SK-N-SH treated with all-trans-retinoic acid at 6 μM for 48 hours (cell line): ENCODE results near the gene DACT3.

Experiments
- ATAC-seq: fragments of 200-7000 bp; cut with Tn5 transposase; 3 replicates; pipeline ENCODE4 v1.9.1; 2020; ENCODE audit warnings: mild to moderate bottlenecking, moderate library complexity
- BACH2 ChIP-seq: fragments of 250-450 bp; sonication (Bioruptor Pico); IDR thresholded peaks from 2 replicates; pipeline ENCODE4 v1.9.0; 2021; ENCODE audit warnings: mild to moderate bottlenecking, borderline replicate concordance
- CREB5 ChIP-seq: fragments of 250-450 bp; sonication (Bioruptor Pico); IDR thresholded peaks from 2 replicates; pipeline ENCODE4 v1.5.1; 2020; ENCODE audit warnings: low read depth, mild to moderate bottlenecking, moderate library complexity
- CSDC2 ChIP-seq: fragments of 250-450 bp; sonication (Bioruptor Pico); IDR thresholded peaks from 2 replicates; pipeline ENCODE4 v1.5.0; 2020; ENCODE audit warnings: mild to moderate bottlenecking, moderate library complexity
- CSRNP3 ChIP-seq: fragments of 250-450 bp; sonication (Bioruptor Pico); IDR thresholded peaks from 2 replicates; pipeline ENCODE4 v1.5.1; 2021; ENCODE audit warnings: mild to moderate bottlenecking, moderate library complexity
- ESRRG ChIP-seq: fragments of 250-450 bp; sonication (Bioruptor Pico); IDR thresholded peaks from 2 replicates; pipeline ENCODE4 v1.6.1; 2021; ENCODE audit warnings: mild to moderate bottlenecking
- GLIS3 ChIP-seq: fragments of 250-450 bp; sonication (Bioruptor Pico); IDR thresholded peaks from 2 replicates; pipeline ENCODE4 v1.5.0; 2020; ENCODE audit warnings: mild to moderate bottlenecking, moderate library complexity
- ISL1 ChIP-seq: fragments of 250-450 bp; sonication (Bioruptor Pico); IDR thresholded peaks from 2 replicates; pipeline ENCODE4 v2.1.2; 2022; ENCODE audit warnings: mild to moderate bottlenecking, moderate library complexity
- OSR1 ChIP-seq: fragments of 250-450 bp; sonication (Bioruptor Pico); IDR thresholded peaks from 2 replicates; pipeline ENCODE4 v1.8.0; 2022; ENCODE audit warnings: moderate library complexity, mild to moderate bottlenecking, inconsistent platforms
- RARB ChIP-seq: fragments of 250-450 bp; sonication (Bioruptor Pico); IDR thresholded peaks from 2 replicates; pipeline ENCODE4 v1.8.0; 2021; ENCODE audit warnings: mild to moderate bottlenecking, moderate library complexity
- TCF4 ChIP-seq: fragments of 250-450 bp; sonication (Bioruptor Pico); IDR thresholded peaks from 2 replicates; pipeline ENCODE4 v1.8.0; 2021; ENCODE audit warnings: mild to moderate bottlenecking, moderate library complexity, borderline replicate concordance
- TOX ChIP-seq: fragments of 250-450 bp; sonication (Bioruptor Pico); IDR thresholded peaks from 2 replicates; pipeline ENCODE4 v1.8.0; 2021; ENCODE audit warnings: mild to moderate bottlenecking, moderate library complexity, borderline replicate concordance
- ZC3H10 ChIP-seq: fragments of 250-450 bp; sonication (Bioruptor Pico); IDR thresholded peaks from 2 replicates; pipeline ENCODE4 v1.5.1; 2021; ENCODE audit warnings: mild to moderate bottlenecking, moderate library complexity
- ZFP3 ChIP-seq: fragments of 250-450 bp; sonication (Bioruptor Pico); IDR thresholded peaks from 2 replicates; pipeline ENCODE4 v1.5.0; 2020; ENCODE audit warnings: mild to moderate bottlenecking, moderate library complexity
- ZFP30 ChIP-seq: fragments of 450-650 bp; formaldehyde crosslinking; IDR thresholded peaks from 2 replicates; pipeline ENCODE4 v1.5.0; 2022; ENCODE audit warnings: mild to moderate bottlenecking, moderate library complexity
- ZNF70 ChIP-seq: fragments of 450-650 bp; formaldehyde crosslinking; IDR thresholded peaks from 2 replicates; pipeline ENCODE4 v1.5.0; 2020; ENCODE audit warnings: mild to moderate bottlenecking, moderate library complexity
- ZNF8 ChIP-seq: fragments of 450-650 bp; formaldehyde crosslinking; IDR thresholded peaks from 2 replicates; pipeline ENCODE4 v1.5.0; 2020; ENCODE audit warnings: mild to moderate bottlenecking, moderate library complexity
- TF ChIP-seq, protein P1 (sequence below): fragments of 250-450 bp; sonication (Bioruptor Pico); IDR thresholded peaks from 2 replicates; pipeline ENCODE4 v1.8.0; 2020; ENCODE audit warnings: mild to moderate bottlenecking, moderate library complexity, borderline replicate concordance
- TF ChIP-seq, protein P2 (sequence below): fragments of 250-450 bp; sonication (Bioruptor Pico); IDR thresholded peaks from 2 replicates; pipeline ENCODE4 v1.5.0; 2020; ENCODE audit warnings: mild to moderate bottlenecking, moderate library complexity

DACT3 gene

DNA sequence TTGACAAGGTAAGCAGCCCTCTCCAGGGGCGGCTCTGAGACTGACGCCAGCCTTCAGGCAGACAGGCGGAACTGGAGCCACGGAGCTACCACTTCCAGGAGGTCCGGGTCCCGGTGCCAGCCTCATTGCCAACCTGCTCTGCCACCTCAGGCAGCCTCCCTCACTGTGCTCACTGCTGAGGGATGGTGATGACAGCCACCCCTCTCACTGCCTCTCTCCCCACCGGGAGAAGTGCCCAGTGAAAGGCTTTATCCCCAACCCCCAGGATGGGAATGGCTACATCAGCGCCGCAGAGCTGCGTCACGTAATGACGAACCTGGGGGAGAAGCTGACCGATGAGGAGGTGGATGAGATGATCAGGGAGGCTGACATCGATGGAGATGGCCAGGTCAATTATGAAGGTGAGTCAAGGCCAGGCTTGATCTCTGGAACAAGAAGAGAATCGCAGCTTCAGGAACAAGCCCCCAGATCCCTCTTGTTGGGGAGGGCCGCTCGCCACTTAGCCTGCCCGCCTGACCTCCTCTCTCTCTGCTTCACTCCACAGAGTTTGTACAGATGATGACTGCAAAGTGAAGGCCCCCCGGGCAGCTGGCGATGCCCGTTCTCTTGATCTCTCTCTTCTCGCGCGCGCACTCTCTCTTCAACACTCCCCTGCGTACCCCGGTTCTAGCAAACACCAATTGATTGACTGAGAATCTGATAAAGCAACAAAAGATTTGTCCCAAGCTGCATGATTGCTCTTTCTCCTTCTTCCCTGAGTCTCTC lies 52.2 kb downstream of the DACT3 start:
- TF ChIP-seq ZNF70 (CRISPR knock-in tag) = no peak
- no peak for TF ChIP-seq ZFP30 (CRISPR knock-in tag)
- no peak for TF ChIP-seq ISL1 (CRISPR knock-in tag)
- TF ChIP-seq BACH2 = no peak
- TF ChIP-seq, protein P1, sequence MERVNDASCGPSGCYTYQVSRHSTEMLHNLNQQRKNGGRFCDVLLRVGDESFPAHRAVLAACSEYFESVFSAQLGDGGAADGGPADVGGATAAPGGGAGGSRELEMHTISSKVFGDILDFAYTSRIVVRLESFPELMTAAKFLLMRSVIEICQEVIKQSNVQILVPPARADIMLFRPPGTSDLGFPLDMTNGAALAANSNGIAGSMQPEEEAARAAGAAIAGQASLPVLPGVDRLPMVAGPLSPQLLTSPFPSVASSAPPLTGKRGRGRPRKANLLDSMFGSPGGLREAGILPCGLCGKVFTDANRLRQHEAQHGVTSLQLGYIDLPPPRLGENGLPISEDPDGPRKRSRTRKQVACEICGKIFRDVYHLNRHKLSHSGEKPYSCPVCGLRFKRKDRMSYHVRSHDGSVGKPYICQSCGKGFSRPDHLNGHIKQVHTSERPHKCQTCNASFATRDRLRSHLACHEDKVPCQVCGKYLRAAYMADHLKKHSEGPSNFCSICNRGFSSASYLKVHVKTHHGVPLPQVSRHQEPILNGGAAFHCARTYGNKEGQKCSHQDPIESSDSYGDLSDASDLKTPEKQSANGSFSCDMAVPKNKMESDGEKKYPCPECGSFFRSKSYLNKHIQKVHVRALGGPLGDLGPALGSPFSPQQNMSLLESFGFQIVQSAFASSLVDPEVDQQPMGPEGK (CRISPR knock-in tag) = no peak
- TF ChIP-seq TCF4 = no peak
- no peak for TF ChIP-seq GLIS3 (CRISPR knock-in tag)
- no peak for TF ChIP-seq CSRNP3 (CRISPR knock-in tag)
- no peak for TF ChIP-seq RARB
- TF ChIP-seq ZC3H10 = no peak
- ATAC-seq = no peak

DNA sequence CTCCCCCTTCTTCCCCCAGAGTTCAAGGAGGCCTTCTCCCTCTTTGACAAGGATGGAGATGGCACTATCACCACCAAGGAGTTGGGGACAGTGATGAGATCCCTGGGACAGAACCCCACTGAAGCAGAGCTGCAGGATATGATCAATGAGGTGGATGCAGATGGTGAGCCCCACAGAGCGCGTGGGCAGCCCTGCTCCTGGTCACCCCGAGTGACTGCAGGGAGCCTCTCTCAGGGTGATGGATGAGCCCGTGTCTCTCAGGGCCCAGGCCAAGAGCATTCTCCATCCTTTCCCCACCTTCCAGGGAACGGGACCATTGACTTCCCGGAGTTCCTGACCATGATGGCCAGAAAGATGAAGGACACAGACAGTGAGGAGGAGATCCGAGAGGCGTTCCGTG lies 52.8 kb downstream of the DACT3 start:
- TF ChIP-seq CSRNP3 (CRISPR knock-in tag) = no peak
- TF ChIP-seq ZNF70 (CRISPR knock-in tag) = no peak
- TF ChIP-seq CREB5 (CRISPR knock-in tag) = no peak
- TF ChIP-seq, protein P1 (CRISPR knock-in tag) = no peak
- no peak for TF ChIP-seq ZNF8 (CRISPR knock-in tag)
- TF ChIP-seq ZC3H10 = no peak
- TF ChIP-seq, protein P2, sequence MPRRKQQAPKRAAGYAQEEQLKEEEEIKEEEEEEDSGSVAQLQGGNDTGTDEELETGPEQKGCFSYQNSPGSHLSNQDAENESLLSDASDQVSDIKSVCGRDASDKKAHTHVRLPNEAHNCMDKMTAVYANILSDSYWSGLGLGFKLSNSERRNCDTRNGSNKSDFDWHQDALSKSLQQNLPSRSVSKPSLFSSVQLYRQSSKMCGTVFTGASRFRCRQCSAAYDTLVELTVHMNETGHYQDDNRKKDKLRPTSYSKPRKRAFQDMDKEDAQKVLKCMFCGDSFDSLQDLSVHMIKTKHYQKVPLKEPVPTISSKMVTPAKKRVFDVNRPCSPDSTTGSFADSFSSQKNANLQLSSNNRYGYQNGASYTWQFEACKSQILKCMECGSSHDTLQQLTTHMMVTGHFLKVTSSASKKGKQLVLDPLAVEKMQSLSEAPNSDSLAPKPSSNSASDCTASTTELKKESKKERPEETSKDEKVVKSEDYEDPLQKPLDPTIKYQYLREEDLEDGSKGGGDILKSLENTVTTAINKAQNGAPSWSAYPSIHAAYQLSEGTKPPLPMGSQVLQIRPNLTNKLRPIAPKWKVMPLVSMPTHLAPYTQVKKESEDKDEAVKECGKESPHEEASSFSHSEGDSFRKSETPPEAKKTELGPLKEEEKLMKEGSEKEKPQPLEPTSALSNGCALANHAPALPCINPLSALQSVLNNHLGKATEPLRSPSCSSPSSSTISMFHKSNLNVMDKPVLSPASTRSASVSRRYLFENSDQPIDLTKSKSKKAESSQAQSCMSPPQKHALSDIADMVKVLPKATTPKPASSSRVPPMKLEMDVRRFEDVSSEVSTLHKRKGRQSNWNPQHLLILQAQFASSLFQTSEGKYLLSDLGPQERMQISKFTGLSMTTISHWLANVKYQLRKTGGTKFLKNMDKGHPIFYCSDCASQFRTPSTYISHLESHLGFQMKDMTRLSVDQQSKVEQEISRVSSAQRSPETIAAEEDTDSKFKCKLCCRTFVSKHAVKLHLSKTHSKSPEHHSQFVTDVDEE (CRISPR knock-in tag) = no peak
- no peak for TF ChIP-seq ZFP30 (CRISPR knock-in tag)
- no peak for TF ChIP-seq ISL1 (CRISPR knock-in tag)
- no peak for TF ChIP-seq OSR1
- ATAC-seq = no peak

GRCh38 chr19:46607448-46607841 lies 53.5 kb downstream of the DACT3 start:
- ATAC-seq = no peak
- TF ChIP-seq TCF4 (no peak), CREB5 (CRISPR knock-in tag) (no peak), ESRRG (CRISPR knock-in tag) (no peak), ZFP3 (CRISPR knock-in tag) (no peak), BACH2 (no peak), ZNF70 (CRISPR knock-in tag) (no peak), GLIS3 (CRISPR knock-in tag) (no peak), ZFP30 (CRISPR knock-in tag) (no peak), TOX (CRISPR knock-in tag) (no peak), CSDC2 (no peak), ZC3H10 (no peak)
- TF ChIP-seq, protein P2 (CRISPR knock-in tag) = no peak
- TF ChIP-seq, protein P1 (CRISPR knock-in tag) = no peak
